ENCODE results near the gene CMIP.

Gene CMIP

GRCh38 chr16:81710044-81710443 is 265.4 kb downstream of the CMIP start:
- H3K9me3 ChIP-seq (replicated peaks in 1 of 11), result no peaks in the 10 kb centered on the region
- H3K27ac ChIP-seq, result no peak overlapping the region
- H3K4me2 ChIP-seq, result 0 out of 22 replicates have a peak overlapping the region, but pooled peaks of 1 of the 11 experiments have one; percentile 34
- H3K4me3 ChIP-seq, result no peak overlapping the region
- H3K27me3 ChIP-seq, result no peaks in the 10 kb centered on the region
- no peak for TF ChIP-seq Cebpa-rat (IDR thresholded peaks at IDR 0.05)
- H3K4me1 ChIP-seq, result peaks cover 35 to 61% (median 43%) of the 10 kb centered on the region in 10 experiments
- H3K9ac ChIP-seq, result no peak overlapping the region
- peaks cover 0 to 57% (median 15%) of the 10 kb centered on the region in 11 experiments; a peak in 11 of 22 replicates for H4K20me1 ChIP-seq
- peaks cover 45 to 46% (median 46%) of the 10 kb centered on the region in 11 experiments for H3K36me3 ChIP-seq

GRCh38 chr16:81710596-81710995 is 266.0 kb downstream of the CMIP start:
- no peaks in the 10 kb centered on the region for H3K27me3 ChIP-seq
- H3K27ac ChIP-seq, result peak overlapping the region in 9 of 11 experiments; percentile 44 to 82 (median 68); a peak in 16 of 22 replicates
- TF ChIP-seq Cebpa-rat (IDR thresholded peaks at IDR 0.05), result no peak
- H3K36me3 ChIP-seq, result peaks cover 40 to 41% (median 40%) of the 10 kb centered on the region in 11 experiments
- peak overlapping the region in 8 of 11 experiments; percentile 31 to 64 (median 50); a peak in 10 of 22 replicates for H3K9ac ChIP-seq
- H4K20me1 ChIP-seq, result peaks cover 0 to 52% (median 15%) of the 10 kb centered on the region in 11 experiments; a peak in 11 of 22 replicates
- H3K9me3 ChIP-seq (replicated peaks in 1 of 11), result no peaks in the 10 kb centered on the region
- peaks cover 36 to 66% (median 48%) of the 10 kb centered on the region in 10 experiments for H3K4me1 ChIP-seq
- H3K4me2 ChIP-seq, result peak overlapping the region; percentile 34 to 88 (median 61); a peak in 20 of 22 replicates
- no peak overlapping the region for H3K4me3 ChIP-seq

GRCh38 chr16:81711657-81712319 is 267.2 kb downstream of the CMIP start:
- Histone ChIP-seq H3K27me3 (no peaks in the 10 kb centered on the region), H3K9me3 (replicated peaks in 1 of 11) (no peaks in the 10 kb centered on the region), H3K4me2 (peak overlapping the region; percentile 34 to 88 (median 71)), H4K20me1 (peaks cover 0 to 40% (median 13%) of the 10 kb centered on the region in 11 experiments; a peak in 11 of 22 replicates), H3K4me3 (no peak overlapping the region; a peak in 1 of 20 replicates), H3K4me1 (peaks cover 36 to 70% (median 52%) of the 10 kb centered on the region in 10 experiments), H3K27ac (peak overlapping the region in 9 of 11 experiments; percentile 55 to 82 (median 71); a peak in 18 of 22 replicates), H3K36me3 (peaks cover 28 to 29% (median 28%) of the 10 kb centered on the region in 11 experiments), H3K9ac (peak overlapping the region in 9 of 11 experiments; percentile 14 to 73 (median 61); a peak in 17 of 22 replicates)
- TF ChIP-seq Cebpa-rat (IDR thresholded peaks at IDR 0.05), result no peak

GRCh38 chr16:81712681-81713080 is 268.1 kb downstream of the CMIP start:
- no peak overlapping the region for H3K4me2 ChIP-seq
- H3K4me3 ChIP-seq, result no peak overlapping the region
- H4K20me1 ChIP-seq, result peaks cover 0 to 31% (median 10%) of the 10 kb centered on the region in 11 experiments; a peak in 11 of 22 replicates
- H3K9ac ChIP-seq, result peak overlapping the region in 1 of 11 experiments; percentile 53; a peak in 1 of 22 replicates
- no peaks in the 10 kb centered on the region for H3K9me3 ChIP-seq (replicated peaks in 1 of 11)
- TF ChIP-seq Cebpa-rat (IDR thresholded peaks at IDR 0.05), result no peak
- H3K27ac ChIP-seq, result peak overlapping the region in 6 of 11 experiments; percentile 23 to 82 (median 73); a peak in 10 of 22 replicates
- peaks cover 19 to 20% (median 19%) of the 10 kb centered on the region in 11 experiments for H3K36me3 ChIP-seq
- no peaks in the 10 kb centered on the region for H3K27me3 ChIP-seq
- peaks cover 42 to 74% (median 60%) of the 10 kb centered on the region in 10 experiments for H3K4me1 ChIP-seq

GRCh38 chr16:81713295-81713772 is 268.7 kb downstream of the CMIP start:
- no peak for TF ChIP-seq Cebpa-rat (IDR thresholded peaks at IDR 0.05)

GRCh38 chr16:81713796-81714195 is 269.2 kb downstream of the CMIP start:
- H3K4me2 ChIP-seq, result no peak overlapping the region
- H3K27me3 ChIP-seq, result no peaks in the 10 kb centered on the region
- peaks cover 8 to 9% (median 8%) of the 10 kb centered on the region in 11 experiments for H3K36me3 ChIP-seq
- no peak overlapping the region for H3K9ac ChIP-seq
- H3K27ac ChIP-seq, result peak overlapping the region in 3 of 11 experiments; percentile 2 to 77 (median 40); a peak in 2 of 22 replicates
- H4K20me1 ChIP-seq, result peaks cover 0 to 20% (median 4%) of the 10 kb centered on the region in 11 experiments; a peak in 7 of 22 replicates
- no peaks in the 10 kb centered on the region for H3K9me3 ChIP-seq (replicated peaks in 1 of 11)
- peaks cover 43 to 74% (median 66%) of the 10 kb centered on the region in 10 experiments for H3K4me1 ChIP-seq
- H3K4me3 ChIP-seq, result no peak overlapping the region
- no peak for TF ChIP-seq Cebpa-rat (IDR thresholded peaks at IDR 0.05)

More at GRCh38 chr16:81713295-81713772, 268.7 kb downstream of the CMIP start:
- Histone ChIP-seq H3K4me1 (peaks cover 43 to 74% (median 64%) of the 10 kb centered on the region in 10 experiments), H3K27me3 (no peaks in the 10 kb centered on the region), H4K20me1 (peaks cover 0 to 25% (median 4%) of the 10 kb centered on the region in 11 experiments; a peak in 8 of 22 replicates), H3K9ac (no peak overlapping the region), H3K4me3 (no peak overlapping the region), H3K4me2 (no peak overlapping the region), H3K36me3 (peaks cover 12 to 13% (median 13%) of the 10 kb centered on the region in 11 experiments), H3K9me3 (replicated peaks in 1 of 11) (no peaks in the 10 kb centered on the region), H3K27ac (peak overlapping the region in 3 of 11 experiments; percentile 2 to 77 (median 40); a peak in 4 of 22 replicates)

GRCh38 chr16:81714583-81714982 is 270.0 kb downstream of the CMIP start:
- no peak for TF ChIP-seq Cebpa-rat (IDR thresholded peaks at IDR 0.05)
- H3K4me3 ChIP-seq, result no peak overlapping the region
- no peaks in the 10 kb centered on the region for H3K9me3 ChIP-seq (replicated peaks in 1 of 11)
- no peak overlapping the region for H3K27ac ChIP-seq
- peaks cover 0 to under 1% (median under 1%) of the 10 kb centered on the region in 11 experiments; a peak in 15 of 22 replicates for H3K36me3 ChIP-seq
- no peak overlapping the region for H3K9ac ChIP-seq
- no peaks in the 10 kb centered on the region for H3K27me3 ChIP-seq
- peaks cover 38 to 71% (median 61%) of the 10 kb centered on the region in 10 experiments for H3K4me1 ChIP-seq
- H3K4me2 ChIP-seq, result peak overlapping the region in 7 of 11 experiments; percentile 5 to 45 (median 26); a peak in 8 of 22 replicates
- peaks cover 0 to 12% (median 0%) of the 10 kb centered on the region in 11 experiments; a peak in 5 of 22 replicates for H4K20me1 ChIP-seq

- Histone ChIP-seq H3K9ac (no peak overlapping the region), H3K27me3 (no peaks in the 10 kb centered on the region), H3K9me3 (replicated peaks in 1 of 11) (peaks cover 0 to 7% (median 4%) of the 10 kb centered on the region in 11 experiments; a peak in 13 of 22 replicates), H3K27ac (no peak overlapping the region), H3K4me1 (peaks cover 35 to 74% (median 57%) of the 10 kb centered on the region in 10 experiments), H3K4me2 (peak overlapping the region in 10 of 11 experiments; percentile 1 to 45 (median 24); a peak in 16 of 22 replicates), H3K36me3 (no peaks in the 10 kb centered on the region), H3K4me3 (no peak overlapping the region), H4K20me1 (peaks cover 0 to 12% (median 0%) of the 10 kb centered on the region in 11 experiments; a peak in 4 of 22 replicates)
- TF ChIP-seq Cebpa-rat (IDR thresholded peaks at IDR 0.05), result no peak
Observed at GRCh38 chr16:81715358-81716196, 271.0 kb downstream of the CMIP start.
